ENCODE results near the gene TMPRSS5. TPM values are rescaled to one million over a fixed set of nuclear protein-coding genes. Genes with fewer than 3 reads are reported as not detected.
"Not testable (repeated sequence)": the region's sequence is repeated elsewhere in the genome, so short reads cannot be mapped to it uniquely, and the experiment has no call there.

TMPRSS5 gene
- total RNA-seq, 1 donor from 2014 or later: 0.65 TPM

- no peak for ATAC-seq
- DNase-seq (ENCODE audit: low spot score): no peak
Observed at GRCh38 chr11:113697756-113698407, 8.2 kb downstream of the TMPRSS5 start.

DNA sequence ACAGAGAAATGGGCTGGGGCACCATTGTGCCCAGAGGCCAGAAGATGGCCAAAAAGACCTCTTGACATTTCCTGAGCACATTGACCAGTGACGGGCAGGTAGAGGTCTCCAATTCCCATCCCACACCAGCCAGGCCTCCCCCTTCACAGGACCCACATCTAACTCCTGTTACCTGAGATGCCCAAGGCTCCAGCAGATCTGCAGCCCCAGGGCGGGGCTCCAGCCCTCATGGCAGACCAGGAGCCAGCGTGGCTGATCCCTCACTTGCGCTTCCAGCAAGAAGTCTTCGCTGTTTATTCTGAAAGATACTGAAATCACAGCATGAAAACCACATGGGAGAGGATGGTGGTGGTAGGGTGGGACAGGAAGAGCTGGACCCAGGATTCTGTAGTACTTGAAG is 9.0 kb downstream of the TMPRSS5 start:
- ATAC-seq (no peak), DNase-seq (ENCODE audit: low spot score) (no peak)

GRCh38 chr11:113695207-113695606 is 10.9 kb downstream of the TMPRSS5 start:
- ATAC-seq (no peak), DNase-seq (ENCODE audit: low spot score) (no peak)

DNA sequence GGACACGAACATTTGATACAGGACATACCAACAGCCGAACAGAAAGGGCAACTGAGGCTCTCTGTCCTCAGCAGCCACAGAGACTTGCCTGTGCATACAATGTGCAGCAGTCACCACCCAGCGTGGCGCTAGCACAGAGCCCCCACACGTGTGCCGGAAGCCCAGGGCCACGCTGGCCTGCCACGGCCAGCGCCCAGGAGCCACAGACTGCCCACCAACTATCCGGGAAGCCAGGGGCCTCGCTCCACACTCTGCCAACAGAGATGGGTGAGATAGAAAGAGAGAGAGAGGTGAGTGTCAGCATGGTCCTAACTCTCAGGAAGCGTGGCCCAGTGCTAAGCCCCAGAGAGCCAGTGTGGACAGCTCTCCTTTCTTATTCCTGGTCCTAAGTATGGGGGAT is 11.7 kb downstream of the TMPRSS5 start:
- no peak for DNase-seq (ENCODE audit: low spot score)
- no peak for ATAC-seq

- DNase-seq (ENCODE audit: low spot score): no peak
- ATAC-seq: no peak
Observed at GRCh38 chr11:113693030-113693429, 13.1 kb downstream of the TMPRSS5 start.

GRCh38 chr11:113690619-113691569 is 15.2 kb downstream of the TMPRSS5 start:
- ATAC-seq: no peak
- DNase-seq (ENCODE audit: low spot score): no peak

- no peak for DNase-seq (ENCODE audit: low spot score)
- ATAC-seq: no peak
Observed at GRCh38 chr11:113689768-113690618, 16.1 kb downstream of the TMPRSS5 start.

DNA sequence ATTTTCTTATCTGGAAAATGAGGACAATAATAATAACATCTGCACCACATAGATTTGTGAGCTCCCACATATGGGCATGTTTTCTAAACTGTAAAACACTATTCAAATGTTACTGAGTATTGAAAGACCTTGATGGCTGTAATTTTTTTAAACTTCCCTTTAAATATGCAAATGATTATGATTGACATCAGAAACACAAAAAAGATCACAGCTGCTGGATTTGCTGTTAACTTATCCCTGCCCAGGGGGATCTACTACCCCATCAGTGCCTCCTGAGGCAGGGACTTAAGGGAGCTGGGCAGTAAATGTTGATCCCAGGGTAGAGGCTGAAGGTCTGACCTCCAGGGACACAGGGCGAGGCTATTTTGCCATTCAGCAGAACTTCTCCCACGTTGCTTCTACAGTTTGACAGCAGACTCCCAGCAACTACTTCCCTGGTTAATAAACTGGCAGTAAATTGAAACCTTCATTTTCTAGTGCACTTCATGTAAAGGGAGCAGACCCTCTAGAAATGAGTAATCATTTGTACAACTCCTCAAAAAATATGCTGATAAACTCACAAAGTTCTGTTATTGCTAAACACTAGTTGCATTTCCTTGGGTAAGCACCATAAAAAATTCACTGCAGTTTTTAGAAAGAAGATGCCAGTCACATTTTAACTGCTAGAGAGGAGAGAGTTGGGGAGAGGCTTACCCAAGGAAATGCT is 20.3 kb downstream of the TMPRSS5 start:
- DNase-seq (ENCODE audit: low spot score): no peak
- no peak for ATAC-seq

DNA sequence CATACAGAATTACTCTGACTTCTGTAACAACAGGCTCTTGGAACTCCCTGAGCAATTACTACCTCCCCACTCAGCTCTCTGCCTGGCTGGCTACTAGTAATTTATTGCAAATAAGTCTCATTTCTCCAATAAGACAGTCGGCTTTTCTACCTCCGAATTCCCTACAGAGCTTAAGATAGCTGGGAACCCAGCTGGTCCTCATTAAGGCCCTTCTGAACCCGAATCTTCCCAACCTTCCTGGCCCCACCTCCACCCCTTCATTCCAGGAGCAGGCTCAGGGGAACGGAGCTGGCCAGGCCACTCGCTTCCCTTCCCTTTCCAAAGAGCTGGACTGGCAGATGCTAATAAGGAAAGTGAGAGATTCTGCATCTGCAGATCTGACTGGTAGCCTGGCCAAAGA is 21.6 kb downstream of the TMPRSS5 start:
- DNase-seq (ENCODE audit: low spot score): no peak
- ATAC-seq: no peak

GRCh38 chr11:113683481-113684046 is 22.5 kb downstream of the TMPRSS5 start:
- DNase-seq (ENCODE audit: low spot score) (no peak), ATAC-seq (no peak)

DNA sequence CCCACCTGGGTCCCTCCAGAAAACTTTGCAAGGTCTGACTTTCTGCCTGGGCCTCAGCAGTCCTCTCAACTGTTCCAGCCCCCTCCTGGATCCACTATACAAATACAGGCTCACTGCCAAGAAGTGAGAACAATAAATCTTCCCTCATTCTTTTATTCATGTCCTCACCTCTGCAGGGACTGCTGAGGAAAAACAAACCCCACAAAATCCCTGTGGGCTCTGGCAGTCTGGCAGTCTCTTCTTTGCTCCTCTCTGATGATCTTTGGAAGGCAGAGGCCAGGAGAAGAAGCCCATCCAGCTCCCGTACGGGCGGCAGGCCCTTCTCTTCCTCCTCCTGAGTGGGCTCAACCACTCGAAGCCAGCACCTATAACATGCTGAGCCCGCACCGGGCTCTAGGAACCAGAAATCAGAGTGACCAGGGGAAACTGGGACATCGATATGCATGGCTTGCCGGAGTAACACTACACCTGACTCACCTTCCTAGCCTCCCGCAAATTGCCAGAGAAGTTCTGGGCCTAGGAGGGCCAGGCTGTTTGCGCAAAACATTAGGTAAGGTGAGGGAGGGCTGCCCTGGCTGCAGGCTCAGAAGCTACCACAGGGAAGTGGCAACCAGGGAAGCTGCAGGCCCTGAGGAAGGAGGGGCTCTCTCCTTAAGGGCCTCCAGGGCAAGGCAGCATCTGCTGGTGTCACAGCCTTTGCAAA is 24.2 kb downstream of the TMPRSS5 start:
- ATAC-seq (no peak), DNase-seq (ENCODE audit: low spot score) (no peak)

- DNase-seq (ENCODE audit: low spot score) (no peak), ATAC-seq (no peak)
Observed at GRCh38 chr11:113681282-113681681, 24.8 kb downstream of the TMPRSS5 start.

DNA sequence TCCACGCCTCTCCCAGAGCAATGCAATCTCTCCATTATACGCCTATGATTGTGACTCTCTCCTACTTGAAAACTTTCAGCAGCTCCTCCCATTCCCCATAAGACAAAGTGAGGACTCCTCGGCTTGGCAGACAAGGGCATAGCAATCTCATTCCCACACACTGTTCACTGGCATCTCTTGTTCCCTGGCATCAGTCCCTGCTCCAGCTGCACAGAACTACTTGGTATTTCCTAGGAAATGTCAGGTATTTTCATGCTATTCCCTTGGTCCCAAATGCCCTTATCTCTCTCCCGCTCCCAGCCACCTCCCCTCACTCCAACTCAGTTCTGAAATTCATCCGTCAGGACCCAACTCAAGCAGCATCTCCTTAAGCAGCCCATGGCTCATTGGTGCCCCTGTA is 28.4 kb downstream of the TMPRSS5 start:
- ATAC-seq (no peak), DNase-seq (ENCODE audit: low spot score) (no peak)

GRCh38 chr11:113675565-113675964 is 30.5 kb downstream of the TMPRSS5 start:
- DNase-seq (ENCODE audit: low spot score) (no peak), ATAC-seq (no peak)

GRCh38 chr11:113675003-113675561 is 31.0 kb downstream of the TMPRSS5 start:
- DNase-seq (ENCODE audit: low spot score) (no peak), ATAC-seq (no peak)

DNA sequence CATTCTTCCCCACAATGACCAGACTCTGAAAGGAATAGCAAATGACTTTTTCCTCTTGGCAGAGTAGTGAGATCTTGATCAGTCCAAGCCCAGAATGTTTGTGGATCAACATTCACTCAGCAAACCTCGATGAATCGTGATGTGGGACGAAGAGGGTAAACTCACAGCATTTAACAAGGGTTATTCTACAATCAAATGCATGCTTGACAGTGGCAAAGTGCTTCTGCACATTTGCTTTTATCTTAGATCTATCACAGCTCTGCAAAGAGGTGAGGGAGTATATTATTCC is 31.8 kb downstream of the TMPRSS5 start:
- no peak for ATAC-seq

GRCh38 chr11:113673550-113674396 is 32.3 kb downstream of the TMPRSS5 start:
- ATAC-seq (no peak), DNase-seq (ENCODE audit: low spot score) (no peak)

More for the DNA sequence above, 31.8 kb downstream of the TMPRSS5 start:
- no peak for DNase-seq (ENCODE audit: low spot score)

DNA sequence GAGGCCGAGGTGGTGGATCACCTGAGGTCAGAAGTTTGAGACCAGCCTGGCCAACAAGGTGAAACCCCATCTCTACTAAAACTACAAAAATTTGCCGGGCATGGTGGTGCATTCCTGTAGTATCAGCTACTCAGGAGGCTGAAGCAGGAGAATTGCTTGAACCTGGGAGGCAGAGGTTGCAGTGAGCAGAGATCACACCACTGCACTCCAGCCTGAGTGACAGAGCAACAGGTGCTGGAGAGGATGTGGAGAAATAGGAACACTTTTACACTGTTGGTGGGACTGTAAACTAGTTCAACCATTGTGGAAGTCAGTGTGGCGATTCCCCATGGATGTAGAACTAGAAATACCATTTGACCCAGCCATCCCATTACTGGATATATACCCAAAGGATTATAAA is 34.2 kb downstream of the TMPRSS5 start:
- ATAC-seq: not testable (repeated sequence)

DNA sequence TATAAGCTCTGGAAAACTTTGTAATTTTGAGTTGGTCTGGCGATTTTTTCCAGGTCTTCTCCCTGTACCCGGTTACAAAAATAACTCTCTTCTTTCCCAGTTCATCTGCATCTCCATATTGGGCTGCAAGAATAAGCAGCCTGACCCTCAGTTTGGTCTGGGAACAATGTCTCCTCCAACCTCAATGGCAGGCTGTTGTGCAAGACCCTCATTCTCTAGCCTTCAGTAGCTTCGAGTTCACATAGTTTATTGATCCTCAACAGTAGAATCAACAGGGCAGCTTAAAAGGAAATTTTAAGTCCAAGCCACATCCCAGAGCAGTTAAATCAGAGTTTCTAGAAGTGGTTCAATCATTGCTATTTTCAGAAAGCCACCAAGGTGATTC is 35.3 kb downstream of the TMPRSS5 start:
- no peak for DNase-seq (ENCODE audit: low spot score)
- no peak for ATAC-seq

More for the DNA sequence above, 34.2 kb downstream of the TMPRSS5 start:
- not testable (repeated sequence) for DNase-seq (ENCODE audit: low spot score)
